ENCODE data around the gene PAIP1.

DNA sequence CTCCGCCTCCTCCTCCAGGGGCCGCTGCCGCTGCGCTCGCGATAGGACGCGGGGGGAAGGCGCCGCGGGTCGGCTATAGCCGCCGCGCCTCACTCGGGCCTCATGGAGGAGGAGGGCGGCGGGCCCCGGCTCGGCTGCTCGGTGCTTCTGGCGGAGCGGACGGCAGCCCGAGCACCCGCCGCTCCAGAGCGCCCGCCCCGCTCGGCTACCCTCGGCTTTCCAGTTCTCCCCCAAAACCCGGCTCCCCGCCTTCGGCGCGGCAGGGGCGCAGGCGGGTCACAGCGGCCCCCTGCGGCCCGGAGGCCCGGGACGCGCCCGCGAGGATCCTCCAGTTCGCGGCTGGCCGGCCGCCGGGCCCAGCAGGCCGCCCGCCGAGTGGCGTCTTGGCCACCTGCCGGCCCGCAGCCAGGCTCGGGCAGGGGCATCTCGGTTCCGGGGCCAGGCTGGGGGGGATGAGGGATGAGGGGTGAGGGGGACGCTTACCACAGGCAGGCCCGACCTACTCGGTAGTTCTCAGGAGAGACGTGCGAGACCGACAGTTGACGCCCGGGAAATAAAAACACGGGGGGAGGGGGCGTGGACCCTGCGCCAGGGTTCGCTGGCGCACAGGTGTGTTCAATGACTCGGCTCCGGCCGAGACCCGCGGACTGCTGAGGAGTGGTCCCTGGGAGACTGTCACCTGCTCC lies at the start of gene PAIP1:
- TF ChIP-seq, protein P1, sequence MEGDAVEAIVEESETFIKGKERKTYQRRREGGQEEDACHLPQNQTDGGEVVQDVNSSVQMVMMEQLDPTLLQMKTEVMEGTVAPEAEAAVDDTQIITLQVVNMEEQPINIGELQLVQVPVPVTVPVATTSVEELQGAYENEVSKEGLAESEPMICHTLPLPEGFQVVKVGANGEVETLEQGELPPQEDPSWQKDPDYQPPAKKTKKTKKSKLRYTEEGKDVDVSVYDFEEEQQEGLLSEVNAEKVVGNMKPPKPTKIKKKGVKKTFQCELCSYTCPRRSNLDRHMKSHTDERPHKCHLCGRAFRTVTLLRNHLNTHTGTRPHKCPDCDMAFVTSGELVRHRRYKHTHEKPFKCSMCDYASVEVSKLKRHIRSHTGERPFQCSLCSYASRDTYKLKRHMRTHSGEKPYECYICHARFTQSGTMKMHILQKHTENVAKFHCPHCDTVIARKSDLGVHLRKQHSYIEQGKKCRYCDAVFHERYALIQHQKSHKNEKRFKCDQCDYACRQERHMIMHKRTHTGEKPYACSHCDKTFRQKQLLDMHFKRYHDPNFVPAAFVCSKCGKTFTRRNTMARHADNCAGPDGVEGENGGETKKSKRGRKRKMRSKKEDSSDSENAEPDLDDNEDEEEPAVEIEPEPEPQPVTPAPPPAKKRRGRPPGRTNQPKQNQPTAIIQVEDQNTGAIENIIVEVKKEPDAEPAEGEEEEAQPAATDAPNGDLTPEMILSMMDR (IDR thresholded peaks at IDR 0.05), result peak in 4 of 7 experiments; percentile 25 to 79 (median 52)
- TF ChIP-seq POLR2A (IDR thresholded peaks at IDR 0.05) (no peak), POLR2AphosphoS5 (IDR thresholded peaks at IDR 0.05) (peak in 2 of 3 donors; percentile 57 to 71)

Measured in stomach (tissue), 4 donors.